Globus pallidus (tissue), 1 donor: ENCODE data around the gene SLC8A3.

Source experiments
- DNase-seq: peaks from one replicate; pipeline ENCODE4 v3.0.0-alpha.2; 2015; ENCODE audit warnings: low spot score

The SLC8A3 gene

DNA sequence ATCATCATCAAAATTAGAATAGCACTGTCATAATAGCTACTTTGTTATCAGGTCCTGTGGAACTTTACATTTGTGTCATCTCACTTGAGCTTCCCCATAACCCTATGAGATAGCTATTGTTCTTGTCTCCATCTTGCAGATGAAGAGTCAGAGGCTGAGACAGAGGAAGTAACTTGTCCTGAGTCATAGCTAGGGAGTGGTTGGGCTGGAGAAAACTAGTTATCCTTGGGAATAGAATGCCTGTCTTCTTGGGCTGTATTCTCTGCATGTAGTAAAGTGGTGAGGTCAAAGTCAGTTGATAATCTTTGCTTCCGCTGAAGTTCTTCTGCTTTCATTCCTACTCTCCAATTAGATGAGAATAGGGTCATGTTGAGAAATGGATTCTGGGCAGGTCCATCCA, 192.5 kb downstream of the SLC8A3 start:
- no peak for DNase-seq
